ENCODE results near the gene FYB1. TPM values are rescaled to one million over a fixed set of nuclear protein-coding genes. Genes with fewer than 3 reads are reported as not detected.

The FYB1 gene
- total RNA-seq, 2 experiments from 2014 or later, result 82.8 to 83.0 TPM

- H3K27me3 Mint-ChIP-seq, result no peaks in the 10 kb centered on the region
- TF ChIP-seq CTCF (IDR thresholded peaks at IDR 0.05), result no peak
- ChIA-PET POLR2A (interaction anchor here (0.5 to 6.0 kb wide), 5 partner anchors 12 to 467 kb away, joined by 3 to 43 read pairs (median 8); no protein-coding TSS in a partner anchor), CTCF (interaction anchor here (1.9 to 4.5 kb wide), 2 partner anchors 13 to 24 kb away, joined by 7 to 43 read pairs; no protein-coding TSS in a partner anchor)
- ATAC-seq (peak; percentile 4), DNase-seq (peak; percentile 61)
- peak overlapping the region; percentile 94 for H3K27ac Mint-ChIP-seq
- H3K36me3 Mint-ChIP-seq (ENCODE audit: low read depth), result peaks cover 7% of the 10 kb centered on the region
- intact Hi-C loops (cut with micrococcal nuclease), result loop anchor here (5.0 to 10.0 kb wide), 2 partner anchors 36 to 331 kb away; no protein-coding TSS in a partner anchor
- peaks cover 78% of the 10 kb centered on the region for H3K4me1 Mint-ChIP-seq (ENCODE audit: low read depth)
- peak overlapping the region; percentile 71 for H3K4me3 Mint-ChIP-seq
- no peaks in the 10 kb centered on the region for H3K9me3 Mint-ChIP-seq
Measured at GRCh38 chr5:39213447-39214207, 5.7 kb downstream of the FYB1 start.

GRCh38 chr5:39211773-39212172 lies 7.6 kb downstream of the FYB1 start:
- ChIA-PET POLR2A (interaction anchor here (0.9 to 6.0 kb wide), 11 partner anchors 11 to 72 kb away, joined by 3 to 43 read pairs (median 4); no protein-coding TSS in a partner anchor), CTCF (interaction anchor here (1.0 to 4.5 kb wide), 11 partner anchors 11 to 164 kb away, joined by 3 to 43 read pairs (median 4); no protein-coding TSS in a partner anchor)
- TF ChIP-seq CTCF (IDR thresholded peaks at IDR 0.05), result no peak
- ATAC-seq (peak; percentile 14), DNase-seq (peak; percentile 47)
- intact Hi-C loops (cut with micrococcal nuclease), result loop anchor here (5.0 to 10.0 kb wide), 2 partner anchors 34 to 333 kb away; no protein-coding TSS in a partner anchor
- peaks cover 85% of the 10 kb centered on the region for H3K4me1 Mint-ChIP-seq (ENCODE audit: low read depth)
- peak overlapping the region; percentile 94 for H3K27ac Mint-ChIP-seq
- no peaks in the 10 kb centered on the region for H3K27me3 Mint-ChIP-seq
- peaks cover 7% of the 10 kb centered on the region for H3K36me3 Mint-ChIP-seq (ENCODE audit: low read depth)
- H3K9me3 Mint-ChIP-seq, result no peaks in the 10 kb centered on the region
- peak overlapping the region; percentile 71 for H3K4me3 Mint-ChIP-seq

GRCh38 chr5:39209924-39210323 lies 9.4 kb downstream of the FYB1 start:
- peak overlapping the region; percentile 94 for H3K27ac Mint-ChIP-seq
- peaks cover 7% of the 10 kb centered on the region for H3K36me3 Mint-ChIP-seq (ENCODE audit: low read depth)
- ChIA-PET CTCF (interaction anchor here (2.2 to 4.5 kb wide), 3 partner anchors 7 to 73 kb away, joined by 8 to 43 read pairs (median 11); no protein-coding TSS in a partner anchor), POLR2A (interaction anchor here (0.9 to 6.0 kb wide), 4 partner anchors 9 to 45 kb away, joined by 6 to 43 read pairs (median 8); no protein-coding TSS in a partner anchor)
- no peaks in the 10 kb centered on the region for H3K27me3 Mint-ChIP-seq
- TF ChIP-seq CTCF (IDR thresholded peaks at IDR 0.05), result no peak
- peak; percentile 74 for ATAC-seq
- peak overlapping the region; percentile 71 for H3K4me3 Mint-ChIP-seq
- intact Hi-C loops (cut with micrococcal nuclease), result loop anchor here (5.0 to 10.0 kb wide), 4 partner anchors 33 to 1475 kb away; partner anchors contain the start of gene RICTOR
- no peaks in the 10 kb centered on the region for H3K9me3 Mint-ChIP-seq
- peaks cover 87% of the 10 kb centered on the region for H3K4me1 Mint-ChIP-seq (ENCODE audit: low read depth)
- peak; percentile 91 for DNase-seq

GRCh38 chr5:39208471-39208870 lies 10.9 kb downstream of the FYB1 start:
- ATAC-seq (peak; percentile 21), DNase-seq (peak; percentile 67)
- Mint-ChIP-seq H3K4me3 (peak overlapping the region; percentile 71), H3K27me3 (no peaks in the 10 kb centered on the region), H3K36me3 (ENCODE audit: low read depth) (peaks cover 7% of the 10 kb centered on the region), H3K9me3 (no peaks in the 10 kb centered on the region), H3K4me1 (ENCODE audit: low read depth) (peaks cover 85% of the 10 kb centered on the region), H3K27ac (peak overlapping the region; percentile 94)
- ChIA-PET CTCF (interaction anchor here (2.2 to 2.5 kb wide), 2 partner anchors 9 to 75 kb away, joined by 8 to 11 read pairs; no protein-coding TSS in a partner anchor), POLR2A (interaction anchor here (2.4 to 6.0 kb wide), 2 partner anchors 7 to 31 kb away, joined by 9 to 43 read pairs; no protein-coding TSS in a partner anchor)
- intact Hi-C loops (cut with micrococcal nuclease), result loop anchor here (10.0 kb wide), 2 partner anchors 134 to 1476 kb away; partner anchors contain the start of gene RICTOR
- TF ChIP-seq CTCF (IDR thresholded peaks at IDR 0.05), result no peak

All from activated CD8-positive, alpha-beta T cell treated with anti-CD3 and anti-CD28 coated beads for 36 hours (primary cell).